Measurements from ENCODE around the gene RNF224. TPM values are rescaled to one million over a fixed set of nuclear protein-coding genes. Genes with fewer than 3 reads are reported as not detected.

The RNF224 gene
- total and polyA plus RNA-seq, 9 donors: 0.68 to 7.4 (median 2.6) TPM; not detected in 1

DNA sequence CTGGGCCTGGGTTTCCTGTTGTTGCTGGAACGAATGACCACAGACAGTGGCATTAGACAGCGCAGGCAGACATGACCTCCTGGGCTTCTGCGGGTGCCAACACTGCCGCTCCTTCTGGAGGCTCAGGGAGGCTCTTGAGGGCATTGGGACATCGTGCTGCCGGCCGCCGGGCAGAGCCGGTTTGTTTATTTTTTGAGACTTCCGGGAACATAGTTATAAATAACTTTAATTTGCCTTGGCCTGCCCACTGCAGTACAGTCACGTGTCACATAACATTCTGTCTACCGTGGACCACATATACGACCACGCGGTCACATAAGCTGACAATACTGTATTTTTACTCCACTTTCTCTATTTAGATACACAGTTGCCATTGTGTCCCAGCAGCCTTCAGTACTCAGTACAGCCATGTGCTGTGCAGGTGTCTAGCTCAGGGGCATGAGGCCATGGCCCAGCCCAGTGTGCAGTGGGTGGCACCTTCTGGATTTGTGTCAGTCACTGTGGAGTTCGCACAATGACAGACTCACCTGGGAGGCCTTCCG lies 42.0 kb downstream of the RNF224 start:
- Histone ChIP-seq H3K27me3 (ENCODE audit: control insufficient read depth, insufficient read depth, low read length) (no peaks in the 10 kb centered on the region), H3K4me3 (ENCODE audit: low read length) (no peak overlapping the region), H3K9me3 (replicated peaks; ENCODE audit: control insufficient read depth, low read depth, low read length) (no peaks in the 10 kb centered on the region), H3K27ac (ENCODE audit: low read length) (peak overlapping the region; percentile 42), H3K4me1 (ENCODE audit: control insufficient read depth, insufficient read depth, low read length) (peaks cover 15% of the 10 kb centered on the region), H3K36me3 (ENCODE audit: control insufficient read depth, insufficient read depth, low read length) (peaks cover 76% of the 10 kb centered on the region)
- WGBS (ENCODE audit: insufficient coverage): 81% methylated on average over 17 of the region's 17 CpGs
- peak; percentile 27 for DNase-seq

GRCh38 chr9:137270929-137271695 lies 43.8 kb downstream of the RNF224 start:
- peaks cover 62% of the 10 kb centered on the region for H3K36me3 ChIP-seq (ENCODE audit: control insufficient read depth, insufficient read depth, low read length)
- H3K27me3 ChIP-seq (ENCODE audit: control insufficient read depth, insufficient read depth, low read length): no peaks in the 10 kb centered on the region
- H3K27ac ChIP-seq (ENCODE audit: low read length): no peak overlapping the region
- H3K4me1 ChIP-seq (ENCODE audit: control insufficient read depth, insufficient read depth, low read length): peaks cover 29% of the 10 kb centered on the region
- no peak overlapping the region for H3K4me3 ChIP-seq (ENCODE audit: low read length)
- DNase-seq: no peak
- H3K9me3 ChIP-seq (replicated peaks; ENCODE audit: control insufficient read depth, low read depth, low read length): no peaks in the 10 kb centered on the region
- WGBS (ENCODE audit: insufficient coverage): 81% methylated on average over 26 of the region's 32 CpGs

- H3K27ac ChIP-seq (ENCODE audit: low read length): no peak overlapping the region
- peak; percentile 4 for DNase-seq
- H3K4me1 ChIP-seq (ENCODE audit: control insufficient read depth, insufficient read depth, low read length): peaks cover 34% of the 10 kb centered on the region
- H3K27me3 ChIP-seq (ENCODE audit: control insufficient read depth, insufficient read depth, low read length): peaks cover 4% of the 10 kb centered on the region
- no peaks in the 10 kb centered on the region for H3K9me3 ChIP-seq (replicated peaks; ENCODE audit: control insufficient read depth, low read depth, low read length)
- WGBS (ENCODE audit: insufficient coverage): 57% methylated on average over 1 of the region's 3 CpGs
- H3K4me3 ChIP-seq (ENCODE audit: low read length): no peak overlapping the region
- H3K36me3 ChIP-seq (ENCODE audit: control insufficient read depth, insufficient read depth, low read length): peaks cover 56% of the 10 kb centered on the region
Measured at GRCh38 chr9:137271696-137272076, 44.4 kb downstream of the RNF224 start.

DNA sequence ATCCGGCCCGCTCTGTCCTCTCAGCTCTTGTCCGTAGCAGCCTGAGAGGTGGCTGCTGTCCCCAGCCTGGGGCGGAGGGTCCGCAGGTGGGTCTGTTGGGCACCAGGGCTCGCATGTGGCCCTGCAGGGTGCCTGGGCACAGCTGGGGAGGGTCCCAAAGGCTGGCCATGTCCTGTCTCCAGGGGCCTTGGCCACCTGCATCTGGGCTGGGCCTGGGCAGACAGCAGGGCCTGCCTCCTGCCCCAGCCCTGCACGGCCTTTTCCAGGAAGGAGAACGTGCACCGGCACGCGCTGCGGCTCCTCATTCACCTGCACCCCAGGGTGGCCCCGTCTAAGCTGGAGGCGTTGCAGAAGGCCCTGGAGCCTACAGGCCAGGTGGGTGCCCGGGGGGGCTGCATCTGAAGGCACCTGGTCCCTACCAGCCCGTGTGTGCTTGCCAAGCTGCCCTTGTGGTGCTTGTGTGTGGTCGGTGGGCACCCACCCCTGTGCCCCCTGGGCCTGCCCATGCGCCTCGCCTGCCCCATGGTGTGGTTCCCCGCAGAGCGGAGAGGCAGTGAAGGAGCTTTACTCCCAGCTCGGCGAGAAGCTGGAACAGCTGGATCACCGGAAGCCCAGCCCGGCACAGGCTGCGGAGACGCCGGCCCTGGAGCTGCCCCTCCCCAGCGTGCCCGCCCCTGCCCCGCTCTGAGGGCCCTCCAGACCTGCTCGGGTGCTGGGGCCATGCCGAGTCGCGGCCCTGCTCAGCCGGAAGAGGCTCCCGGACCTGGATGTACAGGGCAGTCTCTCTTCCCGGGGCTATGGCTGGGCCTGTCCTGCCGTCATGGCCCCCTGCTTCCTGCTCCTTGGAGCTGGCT lies 45.2 kb downstream of the RNF224 start:
- Histone ChIP-seq H3K36me3 (ENCODE audit: control insufficient read depth, insufficient read depth, low read length) (peaks cover 50% of the 10 kb centered on the region), H3K27ac (ENCODE audit: low read length) (no peak overlapping the region), H3K27me3 (ENCODE audit: control insufficient read depth, insufficient read depth, low read length) (peaks cover 12% of the 10 kb centered on the region), H3K4me3 (ENCODE audit: low read length) (no peak overlapping the region), H3K9me3 (replicated peaks; ENCODE audit: control insufficient read depth, low read depth, low read length) (no peaks in the 10 kb centered on the region), H3K4me1 (ENCODE audit: control insufficient read depth, insufficient read depth, low read length) (peaks cover 42% of the 10 kb centered on the region)
- WGBS (ENCODE audit: insufficient coverage): 91% methylated on average over 39 of the region's 39 CpGs
- DNase-seq: peak; percentile 3

DNA sequence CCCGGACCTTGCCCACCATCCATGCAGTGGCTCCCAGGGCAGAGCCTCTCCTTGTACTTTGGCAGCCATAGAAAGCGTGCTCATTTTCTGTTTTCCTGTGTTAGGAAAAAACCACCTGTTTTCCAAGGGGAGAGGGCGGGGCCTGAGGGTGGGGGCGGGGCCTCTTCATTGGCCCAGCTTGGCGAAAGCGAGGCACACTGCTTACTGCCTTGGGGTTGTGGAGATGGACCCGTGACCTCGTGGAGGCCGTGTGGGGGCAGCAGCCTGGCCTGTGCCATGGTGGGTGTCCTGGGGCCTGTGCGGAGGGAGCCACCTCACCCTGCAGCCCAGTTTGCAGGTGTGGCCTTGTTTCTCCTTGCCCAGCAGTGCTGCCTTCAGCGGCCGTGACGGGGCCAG lies 45.8 kb downstream of the RNF224 start:
- Histone ChIP-seq H3K4me3 (ENCODE audit: low read length) (no peak overlapping the region), H3K36me3 (ENCODE audit: control insufficient read depth, insufficient read depth, low read length) (peaks cover 44% of the 10 kb centered on the region), H3K9me3 (replicated peaks; ENCODE audit: control insufficient read depth, low read depth, low read length) (no peaks in the 10 kb centered on the region), H3K27ac (ENCODE audit: low read length) (no peak overlapping the region), H3K4me1 (ENCODE audit: control insufficient read depth, insufficient read depth, low read length) (peaks cover 48% of the 10 kb centered on the region), H3K27me3 (ENCODE audit: control insufficient read depth, insufficient read depth, low read length) (peaks cover 18% of the 10 kb centered on the region)
- 73% methylated on average over 13 of the region's 13 CpGs for WGBS (ENCODE audit: insufficient coverage)
- DNase-seq: no peak

DNA sequence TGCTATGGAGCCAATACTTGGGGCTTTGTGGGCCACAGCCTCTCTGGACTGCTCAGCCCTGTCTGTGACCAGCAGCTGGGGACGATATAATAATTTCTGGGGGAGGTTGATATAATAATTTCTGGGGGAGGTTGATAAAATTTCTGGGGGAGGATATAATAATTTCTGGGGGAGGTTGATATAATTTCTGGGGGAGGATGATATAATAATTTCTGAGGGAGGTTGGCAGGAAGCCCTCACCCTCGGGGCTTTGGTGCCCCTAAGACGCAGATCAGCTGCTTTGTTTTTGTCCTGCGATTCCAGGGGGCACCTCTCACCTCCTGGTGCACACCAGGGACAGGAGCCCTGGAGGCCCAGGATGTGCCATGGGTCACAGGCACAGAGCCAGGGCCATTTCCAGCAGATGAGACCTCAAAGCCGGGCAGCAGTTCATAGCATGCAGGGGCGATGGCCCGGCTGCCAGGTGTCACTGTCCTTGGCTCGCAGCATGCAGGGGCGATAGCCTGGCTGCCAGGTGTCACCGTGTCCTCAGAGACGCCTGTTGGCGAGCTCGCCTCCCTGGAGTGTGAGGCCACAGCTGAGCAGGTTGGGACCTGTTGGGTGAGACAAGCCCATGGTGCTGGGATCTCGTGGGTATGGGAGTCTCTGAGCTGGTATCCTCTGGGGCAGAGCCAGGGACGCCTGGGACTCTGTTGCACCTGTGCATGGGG lies 46.5 kb downstream of the RNF224 start:
- H3K36me3 ChIP-seq (ENCODE audit: control insufficient read depth, insufficient read depth, low read length): peaks cover 39% of the 10 kb centered on the region
- peaks cover 20% of the 10 kb centered on the region for H3K27me3 ChIP-seq (ENCODE audit: control insufficient read depth, insufficient read depth, low read length)
- 85% methylated on average over 14 of the region's 15 CpGs for WGBS (ENCODE audit: insufficient coverage)
- H3K4me3 ChIP-seq (ENCODE audit: low read length): no peak overlapping the region
- no peaks in the 10 kb centered on the region for H3K9me3 ChIP-seq (replicated peaks; ENCODE audit: control insufficient read depth, low read depth, low read length)
- peak; percentile 12 for DNase-seq
- no peak overlapping the region for H3K27ac ChIP-seq (ENCODE audit: low read length)
- peaks cover 46% of the 10 kb centered on the region for H3K4me1 ChIP-seq (ENCODE audit: control insufficient read depth, insufficient read depth, low read length)

DNA sequence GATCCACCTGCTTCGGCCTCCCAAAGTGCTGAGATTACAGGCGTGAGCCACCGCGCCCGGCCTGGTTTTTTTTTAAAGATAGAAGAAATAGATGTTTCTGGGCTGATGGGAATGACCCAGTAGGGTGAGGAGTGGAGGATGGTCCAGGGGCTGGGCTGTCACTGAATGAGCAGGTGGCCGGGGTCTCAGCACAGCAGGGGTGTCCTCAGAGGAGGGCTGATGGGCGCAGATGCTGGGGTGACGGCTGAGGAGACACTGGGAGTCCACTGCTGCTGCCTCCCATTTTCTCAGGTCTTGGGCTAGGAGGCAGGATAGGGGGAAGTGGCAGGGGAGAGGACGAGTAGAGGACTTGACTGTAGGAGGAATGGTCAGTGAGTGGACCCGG lies 47.9 kb downstream of the RNF224 start:
- Histone ChIP-seq H3K36me3 (ENCODE audit: control insufficient read depth, insufficient read depth, low read length) (peaks cover 26% of the 10 kb centered on the region), H3K4me1 (ENCODE audit: control insufficient read depth, insufficient read depth, low read length) (peaks cover 45% of the 10 kb centered on the region), H3K27me3 (ENCODE audit: control insufficient read depth, insufficient read depth, low read length) (peaks cover 33% of the 10 kb centered on the region), H3K9me3 (replicated peaks; ENCODE audit: control insufficient read depth, low read depth, low read length) (no peaks in the 10 kb centered on the region), H3K4me3 (ENCODE audit: low read length) (no peak overlapping the region), H3K27ac (ENCODE audit: low read length) (no peak overlapping the region)
- DNase-seq: peak; percentile 10
- 81% methylated on average over 10 of the region's 10 CpGs for WGBS (ENCODE audit: insufficient coverage)

GRCh38 chr9:137275588-137276472 lies 48.5 kb downstream of the RNF224 start:
- H3K9me3 ChIP-seq (replicated peaks; ENCODE audit: control insufficient read depth, low read depth, low read length): no peaks in the 10 kb centered on the region
- DNase-seq: peak; percentile 16
- H3K4me1 ChIP-seq (ENCODE audit: control insufficient read depth, insufficient read depth, low read length): peaks cover 51% of the 10 kb centered on the region
- H3K27ac ChIP-seq (ENCODE audit: low read length): peak overlapping the region; percentile 94
- 72% methylated on average over 23 of the region's 24 CpGs for WGBS (ENCODE audit: insufficient coverage)
- H3K27me3 ChIP-seq (ENCODE audit: control insufficient read depth, insufficient read depth, low read length): peaks cover 40% of the 10 kb centered on the region
- no peak overlapping the region for H3K4me3 ChIP-seq (ENCODE audit: low read length)
- H3K36me3 ChIP-seq (ENCODE audit: control insufficient read depth, insufficient read depth, low read length): peaks cover 24% of the 10 kb centered on the region
